Lower leg skin (tissue), 4 donors: ENCODE data around the gene HERPUD2. TPM values are rescaled to one million over a fixed set of nuclear protein-coding genes. Genes with fewer than 3 reads are reported as not detected.

Experiments
- DNase-seq, 2 donors: peaks; one replicate each; pipeline ENCODE4 v3.0.0-alpha.2; 2019; ENCODE audit warnings: low spot score in 2 of 2
- H3K4me3 ChIP-seq: fragments of 200-600 bp; sonication (generic); 2 replicates; pipeline ENCODE4 v1.5.1; 2017; ENCODE audit warnings: mild to moderate bottlenecking, low read depth; ENCODE audit not compliant: poor library complexity, severe bottlenecking
- CTCF ChIP-seq, 3 donors: fragments of 450-650 bp; IDR thresholded peaks; one replicate each; pipeline ENCODE4 v1.5.1; 2016; ENCODE audit warnings: antibody characterized with exemption in 3 of 3, mild to moderate bottlenecking in 3 of 3, moderate library complexity in 2 of 3
- POLR2A ChIP-seq, 2 donors: fragments of 450-650 bp; IDR thresholded peaks; one replicate each; pipeline ENCODE4 v1.6.1; 2016 to 2017; ENCODE audit warnings: antibody characterized with exemption in 2 of 2, mild to moderate bottlenecking in 1 of 2, moderate library complexity in 1 of 2
- WGBS, 2 donors: methylation state at CpG; one replicate each; pipeline ENCODE4 v1.1.5; 2018; 5-methylcytosine and 5-hydroxymethylcytosine counted together
- intact Hi-C: fragments of 100-400 bp; cut with DNase I; formaldehyde crosslinking; loops from one replicate; pipeline ENCODE4 v1.15.0; 2023; ENCODE audit warnings: low total_unique reads
- total RNA-seq, 4 donors: library from RNA; depleted of rRNA; stranded (reverse); fragments of >200 nt; gene quantifications; one replicate each; pipeline ENCODE4 v1.1.0, GENCODE V29; 2016

Gene HERPUD2
- total RNA-seq, 4 donors from 2014 or later, result 24.8 to 44.1 (median 39.3) TPM

DNA sequence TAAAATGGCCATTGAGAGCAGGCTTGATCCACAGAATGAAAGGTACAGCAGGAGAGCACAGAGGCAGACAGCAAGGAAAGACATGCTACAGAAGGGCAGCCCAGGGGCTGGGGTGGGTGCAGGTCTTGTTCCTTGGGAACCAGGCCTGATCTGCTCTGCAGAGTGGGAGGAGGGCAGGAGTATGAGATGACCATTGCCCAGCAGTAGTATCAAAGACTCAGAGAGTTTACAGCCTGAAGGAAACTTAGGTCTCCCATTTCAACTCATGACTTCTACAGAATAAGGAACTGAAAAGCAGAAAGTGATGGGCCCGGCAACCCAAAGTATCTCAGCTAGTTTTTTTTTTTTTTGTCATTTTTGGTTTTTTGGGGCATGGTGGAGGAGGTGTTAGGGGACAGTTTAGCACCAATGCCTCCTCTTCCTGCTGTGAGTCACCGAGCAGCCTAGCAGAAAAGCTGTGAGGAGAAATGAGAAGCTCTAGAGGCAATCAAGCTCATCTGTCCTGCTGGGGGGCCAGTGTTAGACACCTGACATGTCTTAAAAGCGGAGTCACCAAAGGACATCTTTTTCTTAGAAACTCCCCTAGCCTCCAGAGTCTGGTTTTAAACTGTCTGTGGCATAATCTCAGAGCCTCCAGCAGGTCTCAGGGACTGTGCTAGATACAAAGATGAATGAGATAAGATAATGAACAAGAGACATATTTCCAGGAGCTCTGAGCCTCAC, 34.3 kb upstream of the HERPUD2 start:
- intact Hi-C loops, result no loop called here
- 87 to 89% methylated on average over 3 of the region's 3 CpGs for WGBS, 2 donors
- no peak overlapping the region for H3K4me3 ChIP-seq
- DNase-seq, result no peak
- no peak for TF ChIP-seq CTCF (IDR thresholded peaks at IDR 0.05)

- intact Hi-C loops, result no loop called here
- H3K4me3 ChIP-seq, result no peak overlapping the region
- TF ChIP-seq POLR2A (IDR thresholded peaks at IDR 0.05) (no peak), CTCF (IDR thresholded peaks at IDR 0.05) (no peak)
- WGBS, 2 donors, result 70 to 83% methylated on average over 1 of the region's 1 CpG
- DNase-seq, result no peak
Observed at GRCh38 chr7:35728412-35729060, 33.6 kb upstream of the HERPUD2 start.

DNA sequence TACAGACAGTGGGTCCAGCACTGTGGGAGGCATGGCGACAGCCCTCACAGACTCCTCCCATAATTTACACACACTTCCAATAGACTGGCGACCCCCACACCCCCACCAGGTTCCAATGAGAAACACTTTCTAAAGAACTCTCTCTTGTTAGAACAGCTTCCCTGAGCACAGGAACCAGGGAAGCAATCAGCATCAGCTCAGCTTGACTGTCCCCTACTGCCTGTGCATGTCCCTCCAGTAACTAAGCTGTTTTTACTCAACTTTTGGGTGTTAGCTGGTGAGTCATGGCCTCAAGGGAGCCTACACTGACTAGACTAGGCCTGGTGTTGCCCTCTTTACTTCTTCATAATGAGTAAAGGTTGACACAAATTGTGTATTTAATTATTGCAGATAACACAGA, 32.6 kb upstream of the HERPUD2 start:
- 91% methylated on average over 2 of the region's 2 CpGs for WGBS, 2 donors
- H3K4me3 ChIP-seq, result no peak overlapping the region
- DNase-seq, result no peak
- TF ChIP-seq POLR2A (IDR thresholded peaks at IDR 0.05) (no peak), CTCF (IDR thresholded peaks at IDR 0.05) (no peak)
- intact Hi-C loops, result no loop called here

- intact Hi-C loops, result no loop called here
- TF ChIP-seq CTCF (IDR thresholded peaks at IDR 0.05) (no peak), POLR2A (IDR thresholded peaks at IDR 0.05) (no peak)
Observed at GRCh38 chr7:35726654-35727053, 31.7 kb upstream of the HERPUD2 start.

GRCh38 chr7:35725280-35725680, 30.3 kb upstream of the HERPUD2 start:
- intact Hi-C loops, result no loop called here
- DNase-seq, result no peak
- TF ChIP-seq POLR2A (IDR thresholded peaks at IDR 0.05) (no peak), CTCF (IDR thresholded peaks at IDR 0.05) (no peak)
- H3K4me3 ChIP-seq, result no peak overlapping the region
- WGBS, 2 donors, result 95% methylated on average over 10 of the region's 10 CpGs

More at GRCh38 chr7:35726654-35727053, 31.7 kb upstream of the HERPUD2 start:
- DNase-seq, result no peak
- no peak overlapping the region for H3K4me3 ChIP-seq
- 85 to 94% methylated on average over 3 of the region's 3 CpGs for WGBS, 2 donors
